B cell (primary cell): ENCODE measurements around the gene ATP7B.

Experiments used
- EZH2 ChIP-seq: IDR thresholded peaks from 2 replicates; pipeline ENCODE4 v1.6.1; 2012; ENCODE audit warnings: borderline replicate concordance, low read depth, mild to moderate bottlenecking, moderate library complexity, low read length; ENCODE audit not compliant: insufficient read depth, poor library complexity, severe bottlenecking
- TF ChIP-seq, protein P1 (sequence below): fragments of 200-600 bp; IDR thresholded peaks from one replicate; pipeline ENCODE4 v1.8.0; 2022; ENCODE audit warnings: antibody characterized with exemption, mild to moderate bottlenecking

DNA sequence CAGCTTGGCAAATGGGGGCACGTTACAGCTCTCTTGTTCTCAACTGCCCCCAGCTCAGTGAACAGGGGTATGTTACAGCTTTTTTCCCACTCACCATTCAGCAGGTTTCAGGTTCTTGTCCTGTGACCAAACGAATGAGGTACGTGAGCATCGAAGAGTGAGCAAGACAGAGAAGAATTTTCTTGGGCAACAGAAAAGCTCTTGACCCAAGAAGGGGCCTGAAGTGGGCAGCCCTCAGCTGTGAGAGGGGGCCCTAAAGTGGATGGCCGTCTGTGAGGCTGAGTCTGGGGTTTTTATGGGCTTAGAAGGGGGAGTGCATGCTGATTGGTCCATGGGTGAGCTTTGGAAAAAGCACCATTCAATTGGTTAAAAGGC, 128.0 kb downstream of the ATP7B start:
- TF ChIP-seq, protein P1, sequence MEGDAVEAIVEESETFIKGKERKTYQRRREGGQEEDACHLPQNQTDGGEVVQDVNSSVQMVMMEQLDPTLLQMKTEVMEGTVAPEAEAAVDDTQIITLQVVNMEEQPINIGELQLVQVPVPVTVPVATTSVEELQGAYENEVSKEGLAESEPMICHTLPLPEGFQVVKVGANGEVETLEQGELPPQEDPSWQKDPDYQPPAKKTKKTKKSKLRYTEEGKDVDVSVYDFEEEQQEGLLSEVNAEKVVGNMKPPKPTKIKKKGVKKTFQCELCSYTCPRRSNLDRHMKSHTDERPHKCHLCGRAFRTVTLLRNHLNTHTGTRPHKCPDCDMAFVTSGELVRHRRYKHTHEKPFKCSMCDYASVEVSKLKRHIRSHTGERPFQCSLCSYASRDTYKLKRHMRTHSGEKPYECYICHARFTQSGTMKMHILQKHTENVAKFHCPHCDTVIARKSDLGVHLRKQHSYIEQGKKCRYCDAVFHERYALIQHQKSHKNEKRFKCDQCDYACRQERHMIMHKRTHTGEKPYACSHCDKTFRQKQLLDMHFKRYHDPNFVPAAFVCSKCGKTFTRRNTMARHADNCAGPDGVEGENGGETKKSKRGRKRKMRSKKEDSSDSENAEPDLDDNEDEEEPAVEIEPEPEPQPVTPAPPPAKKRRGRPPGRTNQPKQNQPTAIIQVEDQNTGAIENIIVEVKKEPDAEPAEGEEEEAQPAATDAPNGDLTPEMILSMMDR: no peak
- no peak for TF ChIP-seq EZH2
